HL-60 (cell line): Measurements from ENCODE around the gene ITGAL.

Experiments used
- DNase-seq, 2 experiments: peaks; one replicate each; pipeline ENCODE4 v3.0.0-alpha.2; 2010 to 2020; ENCODE audit warnings: low read depth in 1 of 2, low spot score in 1 of 2
- H3K27ac ChIP-seq: fragments of 250-450 bp; sonication (Bioruptor Pico); replicated peaks from 2 replicates; pipeline ENCODE4 v1.5.1; 2020; ENCODE audit warnings: mild to moderate bottlenecking, moderate library complexity
- H3K27me3 ChIP-seq: fragments of 250-450 bp; sonication (Bioruptor Pico); 2 replicates; pipeline ENCODE4 v1.5.1; 2021; ENCODE audit warnings: mild to moderate bottlenecking, moderate library complexity; ENCODE audit not compliant: insufficient read depth, poor library complexity, severe bottlenecking
- H3K4me3 ChIP-seq: replicated peaks from 2 replicates; pipeline ENCODE4 v1.5.1; 2011; ENCODE audit warnings: mild to moderate bottlenecking, control low read depth, low read length; ENCODE audit not compliant: insufficient read depth
- GABPA ChIP-seq: IDR thresholded peaks from 2 replicates; pipeline ENCODE4 v1.6.1; 2012; ENCODE audit warnings: low read depth
- POLR2AphosphoS5 ChIP-seq: IDR thresholded peaks from 2 replicates; pipeline ENCODE4 v1.6.1; 2012; ENCODE audit warnings: low read depth
- REST ChIP-seq: IDR thresholded peaks from 2 replicates; pipeline ENCODE4 v1.6.1; 2012; ENCODE audit warnings: low read depth; ENCODE audit not compliant: insufficient replicate concordance
- SPI1 ChIP-seq: IDR thresholded peaks from 2 replicates; pipeline ENCODE4 v1.6.1; 2012; ENCODE audit warnings: low read depth, mild to moderate bottlenecking, borderline replicate concordance
- TF ChIP-seq, protein P1 (sequence below): IDR thresholded peaks from one replicate; pipeline ENCODE4 v1.5.1; 2011; ENCODE audit warnings: low read length, control low read depth, inconsistent platforms; ENCODE audit not compliant: insufficient read depth

ITGAL gene

DNA sequence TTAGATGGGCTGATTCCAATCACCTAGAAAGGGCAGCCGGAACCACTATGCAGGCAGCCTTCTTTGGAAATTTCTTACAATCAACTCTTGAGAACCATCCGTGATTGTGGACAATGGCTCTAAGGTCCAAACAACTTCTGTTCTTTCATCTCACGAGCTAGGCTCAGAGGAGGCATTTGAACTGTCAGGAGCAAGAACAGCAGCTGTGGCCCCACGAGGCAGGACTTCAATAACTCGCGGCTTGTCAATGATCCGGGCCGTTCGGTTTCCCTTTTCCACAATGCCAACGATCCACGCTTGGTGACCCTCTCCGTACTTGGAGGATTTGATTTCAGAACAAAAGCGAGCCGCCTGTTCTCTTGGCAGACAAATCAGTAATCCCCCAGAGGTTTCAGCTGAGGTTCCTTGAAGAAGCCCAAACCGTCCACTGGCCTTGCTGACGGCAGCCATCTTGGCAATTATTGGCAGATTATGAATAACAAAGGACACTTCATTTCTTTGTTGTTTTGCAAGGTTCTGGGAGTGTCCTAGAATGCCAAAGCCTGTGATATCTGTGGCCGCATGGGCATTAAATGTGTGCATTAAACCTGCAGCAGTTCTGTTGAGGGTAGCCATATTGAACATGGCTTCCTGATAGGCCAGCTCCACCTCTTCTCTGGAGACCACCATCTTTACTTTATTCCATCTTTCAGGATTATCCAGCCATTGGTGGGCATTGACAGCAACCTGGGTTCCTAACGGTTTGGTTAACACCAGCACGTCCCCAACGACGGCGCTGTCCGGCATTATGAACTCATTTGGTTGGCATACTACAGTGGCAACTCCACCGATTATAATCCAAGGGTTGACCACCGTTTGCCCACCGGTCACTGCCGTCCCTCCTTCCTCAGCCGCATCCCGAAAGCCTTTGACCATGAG lies 28.1 kb upstream of the ITGAL start:
- H3K27me3 ChIP-seq: no peaks in the 10 kb centered on the region
- TF ChIP-seq, protein P1, sequence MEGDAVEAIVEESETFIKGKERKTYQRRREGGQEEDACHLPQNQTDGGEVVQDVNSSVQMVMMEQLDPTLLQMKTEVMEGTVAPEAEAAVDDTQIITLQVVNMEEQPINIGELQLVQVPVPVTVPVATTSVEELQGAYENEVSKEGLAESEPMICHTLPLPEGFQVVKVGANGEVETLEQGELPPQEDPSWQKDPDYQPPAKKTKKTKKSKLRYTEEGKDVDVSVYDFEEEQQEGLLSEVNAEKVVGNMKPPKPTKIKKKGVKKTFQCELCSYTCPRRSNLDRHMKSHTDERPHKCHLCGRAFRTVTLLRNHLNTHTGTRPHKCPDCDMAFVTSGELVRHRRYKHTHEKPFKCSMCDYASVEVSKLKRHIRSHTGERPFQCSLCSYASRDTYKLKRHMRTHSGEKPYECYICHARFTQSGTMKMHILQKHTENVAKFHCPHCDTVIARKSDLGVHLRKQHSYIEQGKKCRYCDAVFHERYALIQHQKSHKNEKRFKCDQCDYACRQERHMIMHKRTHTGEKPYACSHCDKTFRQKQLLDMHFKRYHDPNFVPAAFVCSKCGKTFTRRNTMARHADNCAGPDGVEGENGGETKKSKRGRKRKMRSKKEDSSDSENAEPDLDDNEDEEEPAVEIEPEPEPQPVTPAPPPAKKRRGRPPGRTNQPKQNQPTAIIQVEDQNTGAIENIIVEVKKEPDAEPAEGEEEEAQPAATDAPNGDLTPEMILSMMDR: no peak
- TF ChIP-seq POLR2AphosphoS5 (no peak), SPI1 (no peak), REST (no peak), GABPA (no peak)
- DNase-seq: no peak
- H3K4me3 ChIP-seq: peak overlapping the region; percentile 64
- peak overlapping the region; percentile 97 for H3K27ac ChIP-seq

DNA sequence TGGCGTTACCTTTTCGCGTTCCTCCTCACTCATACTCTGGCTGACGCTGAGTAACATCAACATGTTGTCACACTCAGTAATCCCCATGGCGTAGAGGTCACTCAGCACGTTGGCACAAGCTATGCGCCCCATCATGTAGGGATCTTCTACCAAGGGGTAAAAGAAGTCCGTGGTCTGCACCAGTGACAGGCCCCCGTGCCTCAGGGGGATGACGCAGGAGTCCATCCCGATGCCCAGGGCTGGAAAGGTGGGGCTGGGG lies 27.5 kb upstream of the ITGAL start:
- TF ChIP-seq REST (no peak), POLR2AphosphoS5 (no peak; the same call in 1 of the 2 replicates), SPI1 (no peak), GABPA (no peak)
- TF ChIP-seq, protein P1: no peak
- H3K27me3 ChIP-seq: no peaks in the 10 kb centered on the region
- H3K4me3 ChIP-seq: peak overlapping the region; percentile 64
- H3K27ac ChIP-seq: peak overlapping the region; percentile 97
- DNase-seq: no peak

DNA sequence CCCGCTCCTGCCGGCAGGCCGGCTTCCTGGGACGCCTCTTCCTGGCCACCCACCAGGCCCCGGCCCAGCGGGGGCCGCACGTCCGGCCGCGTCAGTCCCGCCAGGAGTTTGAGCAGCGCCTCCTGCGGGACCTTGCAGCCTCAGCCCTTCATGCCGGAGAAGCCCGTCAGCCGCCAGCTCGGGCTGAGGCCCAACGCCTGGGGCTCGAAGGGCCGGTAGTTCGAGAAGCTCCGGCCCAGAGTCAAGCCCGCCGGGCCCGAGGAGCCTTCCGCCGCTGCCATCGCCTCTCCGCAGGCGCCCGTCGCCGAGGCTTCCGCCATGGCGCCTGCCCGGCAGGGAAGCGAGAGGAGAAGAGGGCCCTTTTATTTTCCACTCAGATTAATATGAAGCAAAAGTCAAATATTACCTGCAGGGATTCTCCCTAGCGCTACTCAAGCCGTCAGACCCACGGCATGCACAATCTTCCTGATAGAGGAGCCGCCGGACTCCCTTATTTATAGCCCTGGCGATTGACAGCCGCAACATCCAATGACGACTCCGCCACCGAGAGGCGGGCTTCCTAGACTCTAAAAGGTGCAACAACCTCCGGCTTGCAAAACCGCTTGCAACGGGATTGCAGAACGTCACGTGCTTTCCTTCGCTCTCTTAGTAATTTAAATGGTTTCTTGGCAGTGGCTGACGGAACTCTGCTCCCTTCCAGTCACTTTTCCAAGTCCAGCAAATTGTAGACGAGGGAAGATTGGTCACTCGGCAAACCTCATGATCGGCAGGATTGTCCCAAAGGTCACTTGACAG lies 26.9 kb upstream of the ITGAL start, which contains the start of gene SEPHS2:
Gene SEPHS2 (minus strand): TSS at position 467 of the 795 bp plus-strand sequence. CDS start 147 bp downstream, at position 320.
- peak; percentile 93 to 99 for DNase-seq
- TF ChIP-seq, protein P1: no peak
- peak; percentile 68 for TF ChIP-seq GABPA
- TF ChIP-seq SPI1: no peak
- TF ChIP-seq POLR2AphosphoS5: peak; percentile 96
- TF ChIP-seq REST: peak; percentile 73
- Histone ChIP-seq H3K27me3 (no peaks in the 10 kb centered on the region), H3K4me3 (peak within 1 kb of the TSS; percentile 64), H3K27ac (peak within 1 kb of the TSS; percentile 97)
